HEK293 (cell line): ENCODE results near the gene PSME1.

Source experiments
- CTCF ChIA-PET: fragments of 350-600 bp; formaldehyde crosslinking; extraction: SDS; loops from one replicate; lab custom pipeline; 2021; ENCODE audit warnings: antibody characterized with exemption; lab: Yijun Ruan, JAX
- POLR2A ChIA-PET: fragments of 300-600 bp; formaldehyde crosslinking; extraction: SDS; loops from one replicate; lab custom pipeline; 2020; ENCODE audit warnings: antibody characterized with exemption, inconsistent platforms; lab: Yijun Ruan, JAX
- H3K27ac ChIP-seq: fragments of 200-500 bp; sonication (Bioruptor generic); 2 replicates; pipeline ENCODE4 v1.5.1; 2014; ENCODE audit warnings: low read depth, low read length, control low read depth, inconsistent platforms; ENCODE audit errors: extremely low read depth
- H3K36me3 ChIP-seq, 2 experiments: fragments of 200-500 bp in 1 of 2; sonication (Bioruptor generic) in 1 of 2; 1 replicate in 1 of 2; 2 replicates in 1 of 2; pipeline ENCODE4 v1.5.1; 2014 to 2017; ENCODE audit warnings: inconsistent platforms in 2 of 2, low read length in 2 of 2; ENCODE audit not compliant: control insufficient read depth in 2 of 2, insufficient read depth in 1 of 2
- H3K4me1 ChIP-seq: fragments of 200-500 bp; sonication (Bioruptor generic); 2 replicates; pipeline ENCODE4 v1.5.1; 2014; ENCODE audit warnings: mild to moderate bottlenecking, low read length, inconsistent platforms; ENCODE audit not compliant: control insufficient read depth, insufficient read depth
- H3K4me3 ChIP-seq: 2 replicates; pipeline ENCODE4 v1.5.1; 2011; ENCODE audit warnings: low read depth, mild to moderate bottlenecking, control low read depth, low read length, moderate library complexity
- H3K9me3 ChIP-seq: fragments of 200-500 bp; sonication (Bioruptor generic); 2 replicates; pipeline ENCODE4 v1.5.1; 2014; ENCODE audit warnings: low read depth, low read length, inconsistent platforms; ENCODE audit not compliant: control insufficient read depth, insufficient read depth
- HOXD13 ChIP-seq: sonication (generic); formaldehyde crosslinking; IDR thresholded peaks from 2 replicates; pipeline ENCODE4 v1.8.0; 2022; ENCODE audit warnings: missing genetic modification reagents, borderline replicate concordance
- MYNN ChIP-seq: fragments of 450-650 bp; formaldehyde crosslinking; IDR thresholded peaks from 2 replicates; pipeline ENCODE4 v1.5.1; 2016; ENCODE audit warnings: missing biosample characterization, missing genetic modification characterization, borderline replicate concordance
- REST ChIP-seq: fragments of 450-650 bp; formaldehyde crosslinking; IDR thresholded peaks from 2 replicates; pipeline ENCODE4 v1.5.1; 2016; ENCODE audit warnings: missing biosample characterization, missing genetic modification characterization
- SALL2 ChIP-seq: fragments of 450-650 bp; formaldehyde crosslinking; IDR thresholded peaks from 2 replicates; pipeline ENCODE4 v1.5.0; 2017; ENCODE audit warnings: missing biosample characterization, mild to moderate bottlenecking, missing genetic modification characterization, borderline replicate concordance
- SETDB1 ChIP-seq: IDR thresholded peaks from one replicate; pipeline ENCODE4 v1.6.1; 2017; ENCODE audit warnings: mild to moderate bottlenecking, low read length, moderate library complexity, mixed read lengths; ENCODE audit not compliant: insufficient read length
- TSHZ1 ChIP-seq: fragments of 450-650 bp; formaldehyde crosslinking; IDR thresholded peaks from 2 replicates; pipeline ENCODE4 v1.5.1; 2016; ENCODE audit warnings: missing biosample characterization, missing genetic modification characterization, borderline replicate concordance
- YY2 ChIP-seq: fragments of 450-650 bp; formaldehyde crosslinking; IDR thresholded peaks from 2 replicates; pipeline ENCODE4 v1.5.1; 2016; ENCODE audit warnings: missing biosample characterization, missing genetic modification characterization
- ZBTB11 ChIP-seq: fragments of 450-650 bp; formaldehyde crosslinking; conservative IDR thresholded peaks from 2 replicates; pipeline ENCODE4 v1.5.1; 2016; ENCODE audit warnings: low read depth, missing biosample characterization, missing genetic modification characterization
- ZBTB6 ChIP-seq: fragments of 450-650 bp; formaldehyde crosslinking; IDR thresholded peaks from 2 replicates; pipeline ENCODE4 v1.5.1; 2017; ENCODE audit warnings: missing biosample characterization, missing genetic modification characterization
- ZFP41 ChIP-seq: fragments of 450-650 bp; formaldehyde crosslinking; IDR thresholded peaks from 2 replicates; pipeline ENCODE4 v1.5.1; 2016; ENCODE audit warnings: missing biosample characterization, missing genetic modification characterization, borderline replicate concordance
- ZNF174 ChIP-seq: fragments of 450-650 bp; formaldehyde crosslinking; IDR thresholded peaks from 2 replicates; pipeline ENCODE4 v1.5.0; 2017; ENCODE audit warnings: missing biosample characterization, mild to moderate bottlenecking, missing genetic modification characterization
- ZNF292 ChIP-seq: fragments of 450-650 bp; formaldehyde crosslinking; IDR thresholded peaks from 2 replicates; pipeline ENCODE4 v1.5.1; 2016; ENCODE audit warnings: low read depth, missing biosample characterization, missing genetic modification characterization, borderline replicate concordance
- ZNF311 ChIP-seq: fragments of 450-650 bp; formaldehyde crosslinking; IDR thresholded peaks from 2 replicates; pipeline ENCODE4 v1.5.1; 2017; ENCODE audit warnings: missing biosample characterization, missing genetic modification characterization, borderline replicate concordance
- ZNF426 ChIP-seq: fragments of 450-650 bp; formaldehyde crosslinking; IDR thresholded peaks from 2 replicates; pipeline ENCODE4 v1.5.1; 2017; ENCODE audit warnings: missing biosample characterization, missing genetic modification characterization, mild to moderate bottlenecking, inconsistent platforms, moderate library complexity
- ZNF48 ChIP-seq: fragments of 450-650 bp; formaldehyde crosslinking; IDR thresholded peaks from 2 replicates; pipeline ENCODE4 v1.5.1; 2016; ENCODE audit warnings: missing biosample characterization, missing genetic modification characterization
- ZNF580 ChIP-seq: fragments of 450-650 bp; formaldehyde crosslinking; IDR thresholded peaks from 2 replicates; pipeline ENCODE4 v1.5.1; 2016; ENCODE audit warnings: missing biosample characterization, missing genetic modification characterization
- ZNF626 ChIP-seq: fragments of 450-650 bp; sonication (Bioruptor Pico); formaldehyde crosslinking; IDR thresholded peaks from 2 replicates; pipeline ENCODE4 v1.5.1; 2018; ENCODE audit warnings: missing biosample characterization, missing genetic modification characterization, inconsistent platforms
- ZNF664 ChIP-seq: fragments of 450-650 bp; formaldehyde crosslinking; IDR thresholded peaks from 2 replicates; pipeline ENCODE4 v1.5.1; 2016; ENCODE audit warnings: missing biosample characterization, missing genetic modification characterization
- ZNF76 ChIP-seq: fragments of 450-650 bp; formaldehyde crosslinking; IDR thresholded peaks from 2 replicates; pipeline ENCODE4; 2016; ENCODE audit warnings: low read depth, missing biosample characterization, missing genetic modification characterization, borderline replicate concordance
- ZNF837 ChIP-seq: fragments of 450-650 bp; formaldehyde crosslinking; IDR thresholded peaks from 2 replicates; pipeline ENCODE4 v1.5.1; 2016; ENCODE audit warnings: missing biosample characterization, missing genetic modification characterization

Gene PSME1

GRCh38 chr14:24126939-24127338, 9.1 kb upstream of the PSME1 start:
- ChIA-PET CTCF (interaction anchor here (1.3 kb wide), 1 partner anchor 34 kb away, joined by 4 read pairs; no protein-coding TSS in a partner anchor), POLR2A (interaction anchor here (1.7 to 2.6 kb wide), 2 partner anchors 9 to 12 kb away, joined by 10 to 14 read pairs; partner anchors contain the start of genes DCAF11, NRL and PSME1)
- no peak for TF ChIP-seq REST (tag by site-specific recombination)
- no peak for TF ChIP-seq ZBTB6 (tag by site-specific recombination)
- TF ChIP-seq ZBTB11 (tag by site-specific recombination), result no peak
- TF ChIP-seq ZNF580, result no peak
- no peak for TF ChIP-seq SALL2 (tag by site-specific recombination)
- TF ChIP-seq ZNF837 (tag by site-specific recombination), result no peak
- no peak for TF ChIP-seq YY2
- no peak for TF ChIP-seq ZNF311 (tag by site-specific recombination)
- no peak for TF ChIP-seq ZNF48
- no peak for TF ChIP-seq TSHZ1 (tag by site-specific recombination)
- TF ChIP-seq ZNF626 (tag by site-specific recombination), result no peak
- no peak for TF ChIP-seq SETDB1
- no peak for TF ChIP-seq MYNN
- TF ChIP-seq ZNF174, result no peak
- no peak for TF ChIP-seq ZNF76 (tag by site-specific recombination)
- no peak for TF ChIP-seq ZFP41
- no peak for TF ChIP-seq HOXD13 (CRISPR knock-in tag)
- TF ChIP-seq ZNF426 (tag by site-specific recombination), result no peak
- TF ChIP-seq ZNF664 (tag by site-specific recombination), result no peak
- no peak for TF ChIP-seq ZNF292
- Histone ChIP-seq H3K4me3 (no peak overlapping the region), H3K4me1 (no peaks in the 10 kb centered on the region), H3K9me3 (no peaks in the 10 kb centered on the region), H3K36me3 (peaks cover 0 to 18% of the 10 kb centered on the region in 2 experiments; a peak in 1 of 3 replicates), H3K27ac (no peak overlapping the region)
